A673 (cell line): ENCODE results near the gene PTGFRN. TPM values are rescaled to one million over a fixed set of nuclear protein-coding genes. Genes with fewer than 3 reads are reported as not detected.

ENCODE experiments used
- BruUV-seq: library from RNA; stranded (reverse); fragments of 400-500 nt; replicated peaks from 2 replicates; lab custom pipeline; 2021; lab: Mats Ljungman, UMichigan
- CTCF ChIA-PET: fragments of 300-600 bp; sonication (Branson Sonifier 250); formaldehyde crosslinking; loops from one replicate; lab custom pipeline; 2022; ENCODE audit warnings: antibody characterized with exemption; lab: Charles Lee
- POLR2A ChIA-PET: fragments of 300-600 bp; sonication (Branson Sonifier 250); formaldehyde crosslinking; loops from one replicate; lab custom pipeline; 2022; ENCODE audit warnings: antibody characterized with exemption; ENCODE audit not compliant: low non-redundant PET; lab: Charles Lee
- DNase-seq: peaks from one replicate; pipeline ENCODE4 v3.0.0-alpha.2; 2015; ENCODE audit warnings: low spot score
- H3K27ac ChIP-seq: fragments of 200-600 bp; sonication (generic); 2 replicates; pipeline ENCODE4 v1.5.1; 2016; ENCODE audit warnings: mixed run types, low read depth, mild to moderate bottlenecking, mixed read lengths, antibody characterized with exemption, low read length; ENCODE audit not compliant: poor library complexity, severe bottlenecking
- H3K27me3 ChIP-seq: fragments of 200-600 bp; sonication (generic); replicated peaks from 2 replicates; pipeline ENCODE4 v1.6.1; 2017; ENCODE audit warnings: mixed run types, low read depth, mild to moderate bottlenecking, mixed read lengths, antibody characterized with exemption, low read length; ENCODE audit not compliant: insufficient read depth, poor library complexity
- H3K36me3 ChIP-seq: fragments of 200-600 bp; sonication (generic); 2 replicates; pipeline ENCODE4 v1.6.1; 2016; ENCODE audit warnings: mixed run types, mild to moderate bottlenecking, mixed read lengths, antibody characterized with exemption, low read length; ENCODE audit not compliant: insufficient read depth, poor library complexity, severe bottlenecking
- H3K4me1 ChIP-seq: fragments of 200-600 bp; sonication (generic); 2 replicates; pipeline ENCODE4 v1.6.1; 2017; ENCODE audit warnings: mixed run types, mild to moderate bottlenecking, mixed read lengths, antibody characterized with exemption, low read length; ENCODE audit not compliant: insufficient read depth, poor library complexity, severe bottlenecking
- H3K4me3 ChIP-seq: fragments of 200-600 bp; sonication (generic); 2 replicates; pipeline ENCODE4 v1.5.1; 2016; ENCODE audit warnings: low read depth, mixed run types, mild to moderate bottlenecking, mixed read lengths, low read length; ENCODE audit not compliant: poor library complexity, severe bottlenecking
- H3K9me3 ChIP-seq: fragments of 200-600 bp; sonication (generic); 2 replicates; pipeline ENCODE4 v1.6.1; 2016; ENCODE audit warnings: mixed run types, low read depth, mild to moderate bottlenecking, mixed read lengths, antibody characterized with exemption, low read length; ENCODE audit not compliant: poor library complexity, severe bottlenecking
- EZH2 ChIP-seq: fragments of 200-600 bp; sonication (generic); IDR thresholded peaks from 2 replicates; pipeline ENCODE4 v1.6.1; 2017; ENCODE audit warnings: borderline replicate concordance, low read depth, mild to moderate bottlenecking, mixed read lengths, antibody characterized with exemption, low read length; ENCODE audit not compliant: poor library complexity, severe bottlenecking
- intact Hi-C: fragments of 100-400 bp; cut with micrococcal nuclease; formaldehyde crosslinking; loops from one replicate; pipeline ENCODE4 v1.10.0; 2022; ENCODE audit not compliant: unreplicated experiment
- total RNA-seq: library from RNA; stranded (reverse); gene quantifications from 2 replicates; pipeline ENCODE4 v1.2.3, GENCODE V29; 2021
- TF ChIP-seq, protein P1 (sequence below): fragments of 300-800, 200-600 bp; sonication (generic); conservative IDR thresholded peaks from 2 replicates; pipeline ENCODE4 v1.5.1; 2017; ENCODE audit warnings: low read depth, mild to moderate bottlenecking, antibody characterized with exemption, low read length, moderate library complexity, mixed read lengths

Gene PTGFRN
- total RNA-seq, 1 experiment from 2014 or later = 29.5 TPM

DNA sequence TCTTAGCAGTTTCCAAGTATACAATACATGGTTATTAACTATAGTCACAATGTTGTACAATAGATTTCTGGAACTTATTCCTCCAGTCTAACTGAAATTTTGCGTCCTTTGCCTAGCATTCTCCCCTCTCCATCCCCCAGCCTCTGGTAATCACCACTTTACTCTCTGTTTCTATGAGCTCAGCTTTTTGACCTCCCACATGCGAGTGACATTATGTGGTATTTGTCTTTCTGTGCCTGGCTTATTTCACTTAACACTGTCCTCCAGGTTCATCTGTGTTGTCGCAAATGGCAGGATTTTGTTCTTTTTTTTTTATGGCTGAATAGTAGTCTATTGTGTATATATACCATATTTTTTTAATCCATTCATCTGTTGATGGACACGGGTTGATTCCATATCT, 47.9 kb downstream of the PTGFRN start:
- Histone ChIP-seq H3K4me1 (no peaks in the 10 kb centered on the region), H3K36me3 (no peaks in the 10 kb centered on the region), H3K27ac (no peak overlapping the region), H3K4me3 (no peak overlapping the region), H3K9me3 (no peaks in the 10 kb centered on the region), H3K27me3 (no peaks in the 10 kb centered on the region)
- ChIA-PET POLR2A (no interaction called here), CTCF (interaction anchor here (0.9 kb wide), 1 partner anchor 102 kb away, joined by 4 read pairs; the partner anchor contains the start of gene TTF2)
- TF ChIP-seq EZH2 = no peak
- TF ChIP-seq, protein P1, sequence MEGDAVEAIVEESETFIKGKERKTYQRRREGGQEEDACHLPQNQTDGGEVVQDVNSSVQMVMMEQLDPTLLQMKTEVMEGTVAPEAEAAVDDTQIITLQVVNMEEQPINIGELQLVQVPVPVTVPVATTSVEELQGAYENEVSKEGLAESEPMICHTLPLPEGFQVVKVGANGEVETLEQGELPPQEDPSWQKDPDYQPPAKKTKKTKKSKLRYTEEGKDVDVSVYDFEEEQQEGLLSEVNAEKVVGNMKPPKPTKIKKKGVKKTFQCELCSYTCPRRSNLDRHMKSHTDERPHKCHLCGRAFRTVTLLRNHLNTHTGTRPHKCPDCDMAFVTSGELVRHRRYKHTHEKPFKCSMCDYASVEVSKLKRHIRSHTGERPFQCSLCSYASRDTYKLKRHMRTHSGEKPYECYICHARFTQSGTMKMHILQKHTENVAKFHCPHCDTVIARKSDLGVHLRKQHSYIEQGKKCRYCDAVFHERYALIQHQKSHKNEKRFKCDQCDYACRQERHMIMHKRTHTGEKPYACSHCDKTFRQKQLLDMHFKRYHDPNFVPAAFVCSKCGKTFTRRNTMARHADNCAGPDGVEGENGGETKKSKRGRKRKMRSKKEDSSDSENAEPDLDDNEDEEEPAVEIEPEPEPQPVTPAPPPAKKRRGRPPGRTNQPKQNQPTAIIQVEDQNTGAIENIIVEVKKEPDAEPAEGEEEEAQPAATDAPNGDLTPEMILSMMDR = no peak
- BruUV-seq = no TSS peak
- intact Hi-C loops = no loop called here
- DNase-seq = no peak

- BruUV-seq = no TSS peak
- ChIA-PET CTCF (interaction anchor here (0.9 kb wide), 1 partner anchor 102 kb away, joined by 4 read pairs; the partner anchor contains the start of gene TTF2), POLR2A (no interaction called here)
- Histone ChIP-seq H3K9me3 (no peaks in the 10 kb centered on the region), H3K27me3 (no peaks in the 10 kb centered on the region), H3K4me1 (no peaks in the 10 kb centered on the region), H3K4me3 (no peak overlapping the region), H3K36me3 (no peaks in the 10 kb centered on the region), H3K27ac (no peak overlapping the region)
- TF ChIP-seq, protein P1 = no peak
- TF ChIP-seq EZH2 = no peak
- DNase-seq = no peak
- intact Hi-C loops = no loop called here
Observed at GRCh38 chr1:116958110-116958509, 48.4 kb downstream of the PTGFRN start.

GRCh38 chr1:116958977-116959376, 49.3 kb downstream of the PTGFRN start:
- Histone ChIP-seq H3K4me3 (no peak overlapping the region), H3K9me3 (no peaks in the 10 kb centered on the region), H3K36me3 (no peaks in the 10 kb centered on the region), H3K4me1 (no peaks in the 10 kb centered on the region), H3K27ac (no peak overlapping the region), H3K27me3 (no peaks in the 10 kb centered on the region)
- POLR2A ChIA-PET = no interaction called here
- BruUV-seq = no TSS peak
- CTCF ChIA-PET = no interaction called here
- intact Hi-C loops = no loop called here
- DNase-seq = no peak
- TF ChIP-seq, protein P1 = no peak
- TF ChIP-seq EZH2 = no peak
